HG03565 (cell line): Measurements from ENCODE around the gene PXDC1.

Experiments used
- ATAC-seq: cut with Tn5 transposase; IDR thresholded peaks from one replicate; pipeline ENCODE4 v1.9.1; 2021; ENCODE audit warnings: mild to moderate bottlenecking, moderate library complexity; ENCODE audit not compliant: unreplicated experiment

PXDC1 gene

GRCh38 chr6:3751077-3751729 is at the start of gene PXDC1:
PXDC1 (minus strand) TSS chr6:3751713; CDS start chr6:3751531, 182 bp downstream.
- no peak for ATAC-seq

GRCh38 chr6:3800850-3801591 is 49.5 kb upstream of the PXDC1 start:
- ATAC-seq, result no peak

GRCh38 chr6:3799719-3800118 is 48.2 kb upstream of the PXDC1 start:
- ATAC-seq, result no peak

- no peak for ATAC-seq
Observed at GRCh38 chr6:3798055-3798919, 46.8 kb upstream of the PXDC1 start.

- ATAC-seq, result no peak
Observed at GRCh38 chr6:3797231-3798054, 45.9 kb upstream of the PXDC1 start.

- no peak for ATAC-seq
Observed at GRCh38 chr6:3796719-3797041, 45.2 kb upstream of the PXDC1 start.

GRCh38 chr6:3795836-3796718 is 44.6 kb upstream of the PXDC1 start:
- ATAC-seq, result no peak

- peak; percentile 54 for ATAC-seq
Observed at GRCh38 chr6:3794092-3794491, 42.6 kb upstream of the PXDC1 start.

GRCh38 chr6:3793545-3793944 is 42.0 kb upstream of the PXDC1 start:
- no peak for ATAC-seq

- no peak for ATAC-seq
Observed at GRCh38 chr6:3791526-3792203, 40.2 kb upstream of the PXDC1 start.

- ATAC-seq, result no peak
Observed at GRCh38 chr6:3789896-3790558, 38.5 kb upstream of the PXDC1 start.

- no peak for ATAC-seq
Observed at GRCh38 chr6:3789018-3789895, 37.7 kb upstream of the PXDC1 start.

- ATAC-seq, result no peak
Observed at GRCh38 chr6:3788408-3789017, 37.0 kb upstream of the PXDC1 start.

GRCh38 chr6:3786141-3786540 is 34.6 kb upstream of the PXDC1 start:
- ATAC-seq, result no peak

GRCh38 chr6:3785745-3786098 is 34.2 kb upstream of the PXDC1 start:
- ATAC-seq, result no peak

- no peak for ATAC-seq
Observed at GRCh38 chr6:3784885-3785744, 33.6 kb upstream of the PXDC1 start.

- ATAC-seq, result no peak
Observed at GRCh38 chr6:3784423-3784822, 32.9 kb upstream of the PXDC1 start.
